SK-N-SH treated with all-trans-retinoic acid at 6 μM for 48 hours (cell line): ENCODE data around the gene TLE4.

Experiments
- ATAC-seq: fragments of 200-7000 bp; cut with Tn5 transposase; 3 replicates; pipeline ENCODE4 v1.9.1; 2020; ENCODE audit warnings: mild to moderate bottlenecking, moderate library complexity
- ARNTL ChIP-seq: fragments of 450-650 bp; formaldehyde crosslinking; IDR thresholded peaks from 2 replicates; pipeline ENCODE4 v1.5.0; 2020; ENCODE audit warnings: low read depth, mild to moderate bottlenecking, moderate library complexity, borderline replicate concordance
- BACH2 ChIP-seq: fragments of 250-450 bp; sonication (Bioruptor Pico); IDR thresholded peaks from 2 replicates; pipeline ENCODE4 v1.9.0; 2021; ENCODE audit warnings: mild to moderate bottlenecking, borderline replicate concordance
- CSDC2 ChIP-seq: fragments of 250-450 bp; sonication (Bioruptor Pico); IDR thresholded peaks from 2 replicates; pipeline ENCODE4 v1.5.0; 2020; ENCODE audit warnings: mild to moderate bottlenecking, moderate library complexity
- ESRRG ChIP-seq: fragments of 250-450 bp; sonication (Bioruptor Pico); IDR thresholded peaks from 2 replicates; pipeline ENCODE4 v1.6.1; 2021; ENCODE audit warnings: mild to moderate bottlenecking
- GLIS3 ChIP-seq: fragments of 250-450 bp; sonication (Bioruptor Pico); IDR thresholded peaks from 2 replicates; pipeline ENCODE4 v1.5.0; 2020; ENCODE audit warnings: mild to moderate bottlenecking, moderate library complexity
- ISL1 ChIP-seq: fragments of 250-450 bp; sonication (Bioruptor Pico); IDR thresholded peaks from 2 replicates; pipeline ENCODE4 v2.1.2; 2022; ENCODE audit warnings: mild to moderate bottlenecking, moderate library complexity
- OSR1 ChIP-seq: fragments of 250-450 bp; sonication (Bioruptor Pico); IDR thresholded peaks from 2 replicates; pipeline ENCODE4 v1.8.0; 2022; ENCODE audit warnings: moderate library complexity, mild to moderate bottlenecking, inconsistent platforms
- PATZ1 ChIP-seq: fragments of 250-450 bp; sonication (Bioruptor Pico); IDR thresholded peaks from 2 replicates; pipeline ENCODE4 v1.8.0; 2020; ENCODE audit warnings: mild to moderate bottlenecking, moderate library complexity, borderline replicate concordance
- PPARA ChIP-seq: fragments of 250-450 bp; sonication (Bioruptor Pico); IDR thresholded peaks from 2 replicates; pipeline ENCODE4 v1.5.0; 2020; ENCODE audit warnings: mild to moderate bottlenecking, borderline replicate concordance
- RARB ChIP-seq: fragments of 250-450 bp; sonication (Bioruptor Pico); IDR thresholded peaks from 2 replicates; pipeline ENCODE4 v1.8.0; 2021; ENCODE audit warnings: mild to moderate bottlenecking, moderate library complexity
- SNAI2 ChIP-seq: fragments of 250-450 bp; sonication (Bioruptor Pico); IDR thresholded peaks from 2 replicates; pipeline ENCODE4 v1.5.0; 2020; ENCODE audit warnings: mild to moderate bottlenecking, moderate library complexity
- TCF4 ChIP-seq: fragments of 250-450 bp; sonication (Bioruptor Pico); IDR thresholded peaks from 2 replicates; pipeline ENCODE4 v1.8.0; 2021; ENCODE audit warnings: mild to moderate bottlenecking, moderate library complexity, borderline replicate concordance
- ZC3H10 ChIP-seq: fragments of 250-450 bp; sonication (Bioruptor Pico); IDR thresholded peaks from 2 replicates; pipeline ENCODE4 v1.5.1; 2021; ENCODE audit warnings: mild to moderate bottlenecking, moderate library complexity
- ZFP3 ChIP-seq: fragments of 250-450 bp; sonication (Bioruptor Pico); IDR thresholded peaks from 2 replicates; pipeline ENCODE4 v1.5.0; 2020; ENCODE audit warnings: mild to moderate bottlenecking, moderate library complexity
- ZFP30 ChIP-seq: fragments of 450-650 bp; formaldehyde crosslinking; IDR thresholded peaks from 2 replicates; pipeline ENCODE4 v1.5.0; 2022; ENCODE audit warnings: mild to moderate bottlenecking, moderate library complexity
- ZNF565 ChIP-seq: fragments of 450-650 bp; formaldehyde crosslinking; conservative IDR thresholded peaks from 2 replicates; pipeline ENCODE4 v1.5.0; 2020; ENCODE audit warnings: low read depth, mild to moderate bottlenecking, moderate library complexity
- ZNF70 ChIP-seq: fragments of 450-650 bp; formaldehyde crosslinking; IDR thresholded peaks from 2 replicates; pipeline ENCODE4 v1.5.0; 2020; ENCODE audit warnings: mild to moderate bottlenecking, moderate library complexity
- ZNF8 ChIP-seq: fragments of 450-650 bp; formaldehyde crosslinking; IDR thresholded peaks from 2 replicates; pipeline ENCODE4 v1.5.0; 2020; ENCODE audit warnings: mild to moderate bottlenecking, moderate library complexity
- TF ChIP-seq, protein P1 (sequence below): fragments of 250-450 bp; sonication (Bioruptor Pico); IDR thresholded peaks from 2 replicates; pipeline ENCODE4 v1.5.1; 2021; ENCODE audit warnings: mild to moderate bottlenecking, moderate library complexity
- TF ChIP-seq, protein P2 (sequence below): fragments of 250-450 bp; sonication (Bioruptor Pico); IDR thresholded peaks from 2 replicates; pipeline ENCODE4 v1.5.1; 2020; ENCODE audit warnings: low read depth, mild to moderate bottlenecking, moderate library complexity
- TF ChIP-seq, protein P3 (sequence below): fragments of 250-450 bp; sonication (Bioruptor Pico); IDR thresholded peaks from 2 replicates; pipeline ENCODE4 v1.8.0; 2021; ENCODE audit warnings: low read depth, mild to moderate bottlenecking, moderate library complexity, borderline replicate concordance

Gene TLE4

GRCh38 chr9:79562749-79563386, 8.9 kb upstream of the TLE4 start:
- no peak for TF ChIP-seq ZNF8 (CRISPR knock-in tag)
- TF ChIP-seq RARB (CRISPR knock-in tag): no peak
- no peak for TF ChIP-seq SNAI2
- TF ChIP-seq OSR1 (CRISPR knock-in tag): no peak
- TF ChIP-seq ZC3H10 (CRISPR knock-in tag): no peak
- no peak for TF ChIP-seq TCF4
- no peak for TF ChIP-seq ZFP3 (CRISPR knock-in tag)
- ATAC-seq: no peak

- no peak for TF ChIP-seq OSR1 (CRISPR knock-in tag)
- TF ChIP-seq ESRRG: no peak
- ATAC-seq: no peak
Observed at GRCh38 chr9:79564105-79564504, 7.7 kb upstream of the TLE4 start.

DNA sequence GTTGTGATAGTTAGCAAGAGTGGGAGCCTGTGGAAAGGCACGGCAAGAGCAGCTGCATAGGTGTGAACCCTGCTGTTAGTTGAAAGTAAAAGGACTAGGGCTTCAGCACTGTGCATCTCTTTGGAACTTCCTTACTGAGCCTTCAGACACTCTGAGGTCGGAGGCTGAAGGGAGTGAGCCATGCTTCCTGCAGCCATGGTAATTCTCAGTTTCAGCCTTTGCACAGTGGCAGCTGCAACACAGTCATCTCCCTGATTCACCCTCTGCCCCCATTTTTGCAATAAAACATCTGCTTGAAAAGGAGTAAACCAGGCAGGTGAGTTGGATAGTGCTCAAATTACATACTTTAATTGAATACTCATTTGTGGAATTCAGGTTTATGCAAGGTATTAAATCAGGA, 6.5 kb upstream of the TLE4 start:
- TF ChIP-seq ISL1 (no peak), ZNF70 (CRISPR knock-in tag) (no peak), PPARA (CRISPR knock-in tag) (no peak), TCF4 (no peak), SNAI2 (no peak), BACH2 (CRISPR knock-in tag) (no peak), OSR1 (CRISPR knock-in tag) (no peak), ZC3H10 (CRISPR knock-in tag) (no peak)
- TF ChIP-seq, protein P1, sequence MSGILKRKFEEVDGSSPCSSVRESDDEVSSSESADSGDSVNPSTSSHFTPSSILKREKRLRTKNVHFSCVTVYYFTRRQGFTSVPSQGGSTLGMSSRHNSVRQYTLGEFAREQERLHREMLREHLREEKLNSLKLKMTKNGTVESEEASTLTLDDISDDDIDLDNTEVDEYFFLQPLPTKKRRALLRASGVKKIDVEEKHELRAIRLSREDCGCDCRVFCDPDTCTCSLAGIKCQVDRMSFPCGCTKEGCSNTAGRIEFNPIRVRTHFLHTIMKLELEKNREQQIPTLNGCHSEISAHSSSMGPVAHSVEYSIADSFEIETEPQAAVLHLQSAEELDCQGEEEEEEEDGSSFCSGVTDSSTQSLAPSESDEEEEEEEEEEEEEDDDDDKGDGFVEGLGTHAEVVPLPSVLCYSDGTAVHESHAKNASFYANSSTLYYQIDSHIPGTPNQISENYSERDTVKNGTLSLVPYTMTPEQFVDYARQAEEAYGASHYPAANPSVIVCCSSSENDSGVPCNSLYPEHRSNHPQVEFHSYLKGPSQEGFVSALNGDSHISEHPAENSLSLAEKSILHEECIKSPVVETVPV (CRISPR knock-in tag): no peak
- ATAC-seq: no peak

- TF ChIP-seq BACH2 (CRISPR knock-in tag): no peak
- no peak for TF ChIP-seq ZNF70 (CRISPR knock-in tag)
- TF ChIP-seq, protein P1 (CRISPR knock-in tag): no peak
- no peak for TF ChIP-seq ISL1
- TF ChIP-seq OSR1 (CRISPR knock-in tag): no peak
- no peak for TF ChIP-seq ZC3H10 (CRISPR knock-in tag)
- TF ChIP-seq ESRRG: no peak
- no peak for TF ChIP-seq TCF4
- no peak for TF ChIP-seq SNAI2
- TF ChIP-seq, protein P2, sequence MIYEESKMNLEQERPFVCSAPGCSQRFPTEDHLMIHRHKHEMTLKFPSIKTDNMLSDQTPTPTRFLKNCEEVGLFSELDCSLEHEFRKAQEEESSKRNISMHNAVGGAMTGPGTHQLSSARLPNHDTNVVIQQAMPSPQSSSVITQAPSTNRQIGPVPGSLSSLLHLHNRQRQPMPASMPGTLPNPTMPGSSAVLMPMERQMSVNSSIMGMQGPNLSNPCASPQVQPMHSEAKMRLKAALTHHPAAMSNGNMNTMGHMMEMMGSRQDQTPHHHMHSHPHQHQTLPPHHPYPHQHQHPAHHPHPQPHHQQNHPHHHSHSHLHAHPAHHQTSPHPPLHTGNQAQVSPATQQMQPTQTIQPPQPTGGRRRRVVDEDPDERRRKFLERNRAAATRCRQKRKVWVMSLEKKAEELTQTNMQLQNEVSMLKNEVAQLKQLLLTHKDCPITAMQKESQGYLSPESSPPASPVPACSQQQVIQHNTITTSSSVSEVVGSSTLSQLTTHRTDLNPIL (CRISPR knock-in tag): no peak
- no peak for TF ChIP-seq CSDC2
- TF ChIP-seq PATZ1 (CRISPR knock-in tag): no peak
- TF ChIP-seq ZNF8 (CRISPR knock-in tag): no peak
- TF ChIP-seq ARNTL (CRISPR knock-in tag): no peak
- no peak for TF ChIP-seq ZFP30 (CRISPR knock-in tag)
- TF ChIP-seq ZFP3 (CRISPR knock-in tag): no peak
- ATAC-seq: no peak
Observed at GRCh38 chr9:79567671-79568098, 4.1 kb upstream of the TLE4 start.

DNA sequence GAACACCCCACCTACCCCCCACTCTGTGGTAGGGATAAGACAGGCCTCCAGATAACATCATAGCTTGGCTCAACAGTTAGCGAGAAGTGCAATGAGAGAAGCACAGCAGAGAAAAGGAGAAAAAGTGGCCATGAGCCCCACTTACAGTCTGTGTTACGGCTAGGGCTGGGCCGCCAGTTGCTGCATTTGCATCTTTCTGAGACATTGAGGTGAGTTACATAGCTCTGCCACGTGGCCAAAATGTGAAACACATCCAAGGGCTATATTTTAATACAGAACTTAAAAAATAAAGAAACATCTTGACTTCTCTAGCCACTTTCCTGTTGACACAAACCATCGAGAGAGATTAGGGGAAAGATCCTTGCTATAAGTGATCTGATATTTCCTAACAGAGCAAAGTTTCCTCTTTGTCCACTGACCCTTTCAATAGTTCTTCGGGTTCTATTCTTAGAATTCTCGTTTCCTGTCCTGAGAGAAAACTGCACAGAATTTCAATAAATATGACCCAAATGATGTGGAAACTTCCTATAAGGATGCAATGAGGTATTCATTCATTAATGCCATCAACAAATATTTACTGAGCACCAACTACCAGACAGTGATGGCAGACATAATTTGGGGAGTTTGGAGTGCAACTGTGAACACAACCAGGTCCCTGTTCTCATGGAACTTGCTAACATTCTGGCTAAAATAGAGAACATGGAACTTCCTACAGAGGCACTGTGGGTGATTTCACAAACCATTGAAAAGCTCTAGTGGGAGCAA, 3.2 kb upstream of the TLE4 start:
- ATAC-seq: no peak
- TF ChIP-seq ARNTL (CRISPR knock-in tag) (no peak), GLIS3 (no peak), CSDC2 (no peak), ZFP30 (CRISPR knock-in tag) (no peak), ZNF8 (CRISPR knock-in tag) (no peak), BACH2 (CRISPR knock-in tag) (no peak), PATZ1 (CRISPR knock-in tag) (no peak), ZNF565 (CRISPR knock-in tag) (no peak), PPARA (CRISPR knock-in tag) (no peak)
- TF ChIP-seq, protein P1 (CRISPR knock-in tag): no peak
- TF ChIP-seq, protein P3, sequence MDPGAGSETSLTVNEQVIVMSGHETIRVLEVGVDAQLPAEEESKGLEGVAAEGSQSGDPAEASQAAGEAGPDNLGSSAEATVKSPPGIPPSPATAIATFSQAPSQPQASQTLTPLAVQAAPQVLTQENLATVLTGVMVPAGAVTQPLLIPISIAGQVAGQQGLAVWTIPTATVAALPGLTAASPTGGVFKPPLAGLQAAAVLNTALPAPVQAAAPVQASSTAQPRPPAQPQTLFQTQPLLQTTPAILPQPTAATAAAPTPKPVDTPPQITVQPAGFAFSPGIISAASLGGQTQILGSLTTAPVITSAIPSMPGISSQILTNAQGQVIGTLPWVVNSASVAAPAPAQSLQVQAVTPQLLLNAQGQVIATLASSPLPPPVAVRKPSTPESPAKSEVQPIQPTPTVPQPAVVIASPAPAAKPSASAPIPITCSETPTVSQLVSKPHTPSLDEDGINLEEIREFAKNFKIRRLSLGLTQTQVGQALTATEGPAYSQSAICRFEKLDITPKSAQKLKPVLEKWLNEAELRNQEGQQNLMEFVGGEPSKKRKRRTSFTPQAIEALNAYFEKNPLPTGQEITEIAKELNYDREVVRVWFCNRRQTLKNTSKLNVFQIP (CRISPR knock-in tag): no peak
